Motor neuron (in vitro differentiated cells): ENCODE measurements around the gene TLK1. TPM values are rescaled to one million over a fixed set of nuclear protein-coding genes. Genes with fewer than 3 reads are reported as not detected.

Experiments used
- ATAC-seq, 8 experiments: fragments of 200-7000 bp; cut with Tn5 transposase; replicated peaks in 6 of 8; 2 replicates each; pipeline ENCODE4 v1.8.0; 2021; ENCODE audit warnings: mild to moderate bottlenecking in 8 of 8, moderate library complexity in 8 of 8
- H3K27ac ChIP-seq, 2 donors: fragments of 250-450 bp; sonication (Bioruptor Pico); 2 replicates each; pipeline ENCODE4 v1.9.0; 2021; ENCODE audit warnings: antibody characterized with exemption in 2 of 2, mild to moderate bottlenecking in 2 of 2, moderate library complexity in 1 of 2
- H3K4me1 ChIP-seq, 2 donors: fragments of 250-450 bp; sonication (Bioruptor Pico); replicated peaks in 1 of 2; 2 replicates each; pipeline ENCODE4 v1.6.1; 2021; ENCODE audit warnings: antibody characterized with exemption in 2 of 2, mild to moderate bottlenecking in 2 of 2, moderate library complexity in 1 of 2
- H3K4me3 ChIP-seq, 5 donors: fragments of 250-450 bp; sonication (Bioruptor Pico); 2 replicates each; pipeline ENCODE4 v1.9.0; 2021; ENCODE audit warnings: antibody characterized with exemption in 5 of 5, mild to moderate bottlenecking in 5 of 5, moderate library complexity in 4 of 5
- WGBS, 10 experiments: fragments of 450-650 bp; shearing (Covaris generic); methylation state at CpG; one replicate each; pipeline ENCODE4 v1.0.0; 2022; 5-methylcytosine and 5-hydroxymethylcytosine counted together
- in situ Hi-C, 9 experiments: fragments of 400-800 bp; cut with MboI; loops; one replicate each; pipeline ENCODE4 v1.15.0; 2021; ENCODE audit warnings: low sequenced_read_pairs in 9 of 9, low pct_unique_long_range_greater_than_20kb in 2 of 9; ENCODE audit not compliant: unreplicated experiment in 9 of 9
- total RNA-seq, 8 experiments: library from RNA; unstranded; fragments of 300-600 nt; gene quantifications; 2 replicates each; pipeline versions ENCODE4 v1.2.3 to v1.2.4, GENCODE V29; 2022

The TLK1 gene
- 10 to 100 TPM; 12.5 to 46.7 (median 22.6) TPM for total RNA-seq

DNA sequence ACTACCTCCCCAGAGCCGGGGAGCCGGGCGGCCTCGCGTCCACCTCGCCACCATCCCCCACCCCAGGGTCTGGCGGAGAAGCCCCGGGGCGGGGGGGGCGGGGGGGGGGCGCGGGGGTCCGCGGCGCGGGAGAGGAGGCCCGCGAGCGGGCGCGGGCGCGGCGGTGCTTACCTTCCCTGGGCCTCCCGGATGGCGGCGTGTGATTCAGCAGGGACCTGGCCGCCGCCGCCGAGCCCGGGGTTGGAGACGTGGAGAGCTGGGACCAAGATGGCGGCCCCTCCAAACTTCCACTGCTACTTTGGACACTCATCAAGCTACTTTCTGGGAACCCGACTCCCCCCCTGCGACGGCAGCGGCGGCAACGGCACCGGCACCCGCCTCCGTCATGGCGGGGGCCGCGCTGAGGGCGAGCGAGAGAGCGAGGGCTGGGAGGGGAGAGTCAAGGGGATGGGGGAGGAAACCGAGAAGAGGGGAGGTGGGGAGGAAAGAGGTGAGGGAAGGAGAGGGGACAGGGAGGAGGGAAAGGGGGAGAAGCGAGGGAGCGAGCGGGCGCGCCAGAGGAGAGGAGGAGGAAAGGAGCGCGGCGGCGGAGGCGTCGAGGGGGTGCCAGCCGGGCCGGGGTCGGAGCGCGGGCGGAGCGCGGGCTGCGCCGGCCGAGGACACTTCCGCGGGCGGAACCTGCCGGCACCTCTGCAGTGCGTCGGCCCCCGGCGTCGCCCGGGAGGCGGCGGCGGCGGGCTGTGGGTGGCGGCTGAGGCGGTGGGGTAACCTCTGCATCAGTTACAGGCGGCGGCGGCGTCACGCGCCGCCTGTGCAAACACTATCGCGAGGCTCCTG lies at the start of gene TLK1:
TSS of gene TLK1 (minus strand) at position 775 of the 837 bp plus-strand sequence. CDS start at position 310, 465 bp downstream.
- peak; percentile 60 to 83 (median 73) for ATAC-seq
- Histone ChIP-seq H3K4me1 (peaks cover 3 to 6% of the 10 kb centered on the region in 2 donors), H3K27ac (peak within 1 kb of the TSS; percentile 93 to 97), H3K4me3 (peak within 1 kb of the TSS; percentile 76 to 95 (median 92))
- in situ Hi-C loops: no loop called here
- no CpG with 5 or more reads among the region's 97 CpGs for WGBS, 10 experiments

DNA sequence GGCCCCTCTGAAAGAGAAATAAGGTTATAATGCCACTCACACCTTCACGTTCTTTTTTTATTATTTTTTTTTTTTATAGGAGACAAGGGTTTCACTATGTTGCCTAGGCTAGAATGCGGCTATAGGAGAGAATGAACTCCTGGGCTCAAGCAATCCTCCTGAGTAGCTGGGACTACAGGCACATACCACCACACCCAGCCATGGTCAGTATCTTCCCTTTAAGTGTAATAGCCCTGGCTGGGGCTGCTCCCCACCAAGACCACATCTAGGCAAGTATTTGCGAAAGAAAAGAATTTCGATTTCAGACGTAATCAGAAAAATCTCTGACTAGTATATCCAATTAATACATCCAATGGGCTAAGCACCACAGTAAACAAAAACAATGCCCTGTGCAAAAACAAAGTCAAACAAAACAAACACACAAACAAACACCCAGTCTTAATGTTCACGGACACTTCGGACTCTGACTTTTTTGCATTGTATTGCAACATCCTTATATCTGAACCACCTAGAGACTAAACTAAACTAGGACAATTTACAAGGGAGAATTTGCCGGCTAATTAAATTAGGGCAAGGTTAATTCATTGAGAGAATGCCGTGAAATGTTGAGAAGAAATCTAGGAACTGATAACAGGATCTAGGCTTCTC lies 49.6 kb upstream of the TLK1 start:
- in situ Hi-C loops: no loop called here
- H3K4me1 ChIP-seq: no peaks in the 10 kb centered on the region
- no peak overlapping the region for H3K4me3 ChIP-seq
- no peak overlapping the region for H3K27ac ChIP-seq
- WGBS, 10 experiments: 59 to 95% (median 83%) methylated on average over 2 to 9 of the region's 9 CpGs
- ATAC-seq: no peak

DNA sequence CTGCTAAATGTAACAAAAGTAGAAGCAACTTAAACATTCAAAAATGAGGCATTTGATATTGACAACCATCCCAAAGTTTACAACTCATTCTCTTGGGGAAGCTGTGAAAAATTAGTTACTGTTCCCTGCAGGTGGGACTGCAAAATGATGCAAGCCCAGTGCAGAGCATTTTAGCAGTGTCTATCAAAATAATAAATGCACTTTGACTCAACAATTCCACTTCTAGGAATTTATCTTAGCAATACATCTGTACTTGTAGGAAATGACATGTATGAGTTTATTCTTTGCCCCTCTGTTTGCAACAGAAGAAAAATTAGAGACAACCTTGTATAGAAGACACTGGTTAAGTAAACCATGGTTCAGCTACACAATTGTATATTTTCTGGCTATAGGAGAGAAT lies 48.0 kb upstream of the TLK1 start:
- Histone ChIP-seq H3K4me3 (no peak overlapping the region), H3K4me1 (no peaks in the 10 kb centered on the region), H3K27ac (no peak overlapping the region)
- in situ Hi-C loops: no loop called here
- ATAC-seq: no peak

DNA sequence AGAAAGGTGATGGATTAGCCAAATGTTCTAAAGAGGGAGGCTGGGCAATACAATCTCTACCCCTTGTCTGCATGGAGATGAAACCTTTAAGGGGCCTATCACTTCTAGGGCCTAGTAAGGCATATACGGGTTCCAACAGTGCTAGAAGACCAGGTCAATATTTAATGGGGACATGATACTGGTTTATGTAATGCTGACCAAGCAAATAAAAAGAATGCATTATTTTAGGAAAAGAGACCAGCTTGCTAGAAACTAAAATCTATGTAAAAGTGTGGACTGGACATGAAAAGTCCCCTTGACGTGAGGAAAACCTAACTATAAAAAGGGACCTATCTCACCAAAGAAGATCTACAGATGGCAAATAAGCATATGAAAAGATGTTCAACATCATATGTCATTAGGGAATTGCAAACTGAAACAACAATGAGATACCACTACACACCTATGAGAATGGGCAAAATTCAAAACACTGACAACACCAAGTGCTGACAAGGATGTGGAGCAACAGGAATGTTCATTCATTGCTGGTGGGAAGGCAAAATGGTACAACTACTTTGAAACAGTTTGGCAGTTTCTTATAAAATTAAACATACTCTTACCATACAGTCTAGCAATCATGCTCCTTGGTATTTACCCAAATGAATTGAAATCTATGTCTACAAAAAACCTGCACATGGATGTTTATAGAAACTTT lies 45.9 kb upstream of the TLK1 start:
- ATAC-seq: no peak
- 46 to 100% (median 93%) methylated on average over 1 to 2 of the region's 2 CpGs; no CpG with 5 or more reads in 1 of the 10 experiments for WGBS, 10 experiments
- H3K27ac ChIP-seq: no peak overlapping the region
- H3K4me1 ChIP-seq: no peaks in the 10 kb centered on the region
- in situ Hi-C loops: no loop called here
- H3K4me3 ChIP-seq: no peak overlapping the region

DNA sequence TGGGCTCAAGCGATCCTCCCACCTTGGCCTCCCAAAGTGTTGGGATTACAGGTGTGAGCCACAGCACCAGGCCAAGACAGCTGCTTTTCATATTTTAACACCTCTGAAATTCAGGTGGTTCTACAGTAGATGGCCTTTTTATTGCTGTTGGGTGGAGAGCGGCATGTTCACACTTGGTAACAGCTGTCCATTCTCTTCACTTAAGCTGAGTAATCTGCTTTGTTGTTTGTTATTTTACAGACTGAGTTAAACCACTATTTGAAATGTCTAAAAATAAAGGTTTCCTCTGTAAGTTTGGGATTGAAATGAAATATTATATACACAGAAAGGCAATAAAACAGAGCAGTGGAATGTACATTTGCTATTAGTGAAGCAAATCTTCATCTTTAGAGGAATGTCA lies 44.9 kb upstream of the TLK1 start:
- in situ Hi-C loops: no loop called here
- H3K4me1 ChIP-seq: no peaks in the 10 kb centered on the region
- ATAC-seq: no peak
- H3K27ac ChIP-seq: no peak overlapping the region
- no peak overlapping the region for H3K4me3 ChIP-seq
- 88 to 100% (median 92%) methylated on average over 1 to 2 of the region's 2 CpGs; no CpG with 5 or more reads in 5 of the 10 experiments for WGBS, 10 experiments

DNA sequence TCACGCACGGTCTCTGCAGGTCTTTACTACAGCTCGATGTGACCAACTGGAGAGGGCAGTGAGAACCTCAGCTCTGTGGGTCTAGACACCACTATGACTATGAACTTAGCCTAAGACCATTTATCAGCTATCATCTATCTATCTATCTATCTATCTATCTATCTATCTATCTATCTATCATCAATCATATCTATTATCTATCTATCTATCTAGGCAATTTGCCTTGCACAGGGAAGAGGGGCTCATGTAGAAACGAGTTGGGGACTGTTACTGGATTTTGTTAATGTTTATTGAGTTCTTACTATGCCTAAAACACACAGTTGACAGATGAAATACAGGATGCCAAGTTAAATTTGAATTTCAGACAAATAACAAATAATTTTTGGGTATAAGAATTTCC lies 41.1 kb upstream of the TLK1 start:
- in situ Hi-C loops: no loop called here
- 71 to 100% (median 100%) methylated on average over 2 to 4 of the region's 4 CpGs; no CpG with 5 or more reads in 2 of the 10 experiments for WGBS, 10 experiments

DNA sequence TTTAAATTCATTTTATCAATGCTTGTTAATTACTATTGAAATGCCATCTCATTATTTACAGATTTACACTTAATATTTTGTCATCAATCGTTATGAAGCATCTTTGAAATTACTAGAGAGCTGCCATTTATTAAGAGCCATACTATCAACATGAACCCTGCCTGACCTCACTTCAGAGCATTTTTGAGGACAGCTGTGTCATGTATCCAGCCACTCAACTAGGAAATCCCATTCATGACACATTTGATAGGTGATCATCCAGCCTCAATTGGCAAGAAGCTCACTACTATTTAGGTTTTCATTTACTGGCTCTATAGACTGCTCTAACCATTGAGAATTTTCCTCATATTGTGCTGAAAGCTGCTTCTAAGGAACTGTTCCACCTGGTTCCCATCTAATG lies 40.6 kb upstream of the TLK1 start:
- no peak overlapping the region for H3K4me3 ChIP-seq
- no peak for ATAC-seq
- 14 to 86% (median 80%) methylated on average over 1 of the region's 1 CpG; no CpG with 5 or more reads in 5 of the 10 experiments for WGBS, 10 experiments
- no peak overlapping the region for H3K27ac ChIP-seq
- in situ Hi-C loops: no loop called here
- H3K4me1 ChIP-seq: no peaks in the 10 kb centered on the region

More for the DNA sequence above, 41.1 kb upstream of the TLK1 start:
- Histone ChIP-seq H3K4me1 (no peaks in the 10 kb centered on the region), H3K27ac (no peak overlapping the region), H3K4me3 (no peak overlapping the region)
- ATAC-seq: no peak

DNA sequence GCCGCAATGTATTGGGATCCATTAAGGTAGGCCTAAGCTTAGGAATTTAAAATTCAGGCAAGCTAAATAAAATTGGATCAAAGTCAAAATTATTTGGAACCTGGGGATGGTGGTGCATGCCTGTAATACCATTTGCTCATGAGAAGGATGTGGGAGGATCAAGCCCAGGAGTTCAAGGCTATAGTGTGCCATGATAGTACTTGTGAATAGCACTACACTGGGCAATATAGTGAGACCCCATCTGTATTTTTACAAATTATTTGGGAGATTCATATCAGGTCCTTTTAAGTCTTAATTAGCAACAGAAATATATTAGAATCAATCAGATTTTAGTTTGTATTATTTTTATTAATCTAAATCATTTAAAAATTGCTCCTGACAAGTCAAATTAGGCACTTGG lies 39.8 kb upstream of the TLK1 start:
- Histone ChIP-seq H3K4me3 (no peak overlapping the region), H3K4me1 (no peaks in the 10 kb centered on the region), H3K27ac (no peak overlapping the region)
- in situ Hi-C loops: no loop called here
- ATAC-seq: no peak
- WGBS, 10 experiments: 100% methylated on average over 1 of the region's 1 CpG; no CpG with 5 or more reads in 3 of the 10 experiments

DNA sequence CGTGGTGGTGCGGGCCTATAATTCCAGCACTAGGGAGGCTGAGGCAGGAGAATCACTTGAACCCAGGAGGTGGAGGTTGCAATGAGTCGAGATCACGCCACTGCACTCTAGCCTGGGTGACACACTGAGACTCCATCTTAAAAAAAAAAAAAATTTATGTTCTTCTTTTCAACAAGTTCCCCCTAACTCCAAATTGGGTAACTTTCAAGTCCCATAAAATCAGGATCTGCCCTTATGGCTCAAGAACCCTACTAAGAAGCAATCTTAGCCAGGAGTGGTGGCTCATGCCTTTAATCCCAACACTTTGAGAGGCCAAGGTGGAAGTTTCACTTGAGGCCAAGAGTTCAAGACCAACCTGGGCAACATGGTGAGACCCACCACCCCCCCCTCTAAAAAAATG lies 30.3 kb upstream of the TLK1 start:
- Histone ChIP-seq H3K27ac (no peak overlapping the region), H3K4me1 (no peaks in the 10 kb centered on the region), H3K4me3 (no peak overlapping the region)
- in situ Hi-C loops: no loop called here
- ATAC-seq: no peak
- 40 to 100% (median 95%) methylated on average over 2 to 4 of the region's 4 CpGs; no CpG with 5 or more reads in 5 of the 10 experiments for WGBS, 10 experiments

DNA sequence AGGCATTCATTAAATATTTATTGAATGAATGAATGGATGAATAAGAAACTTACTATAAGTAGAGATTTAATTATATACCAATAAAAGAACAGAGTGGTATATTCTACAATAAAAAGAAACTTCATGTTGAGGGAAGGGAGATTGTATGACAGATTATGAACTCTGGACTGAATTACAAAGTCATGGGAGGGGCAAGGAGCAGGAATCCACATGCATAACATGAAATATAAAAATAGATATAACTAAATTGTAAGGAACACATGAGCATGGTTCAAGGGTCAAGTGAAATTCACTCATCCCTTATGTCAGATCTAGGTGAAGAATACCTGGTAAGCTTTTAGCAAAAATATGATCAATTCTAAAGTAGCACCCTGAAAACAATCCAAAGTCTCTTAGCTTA lies 27.1 kb upstream of the TLK1 start:
- ATAC-seq: peak in 1 of 8 experiments; percentile 28
- in situ Hi-C loops: no loop called here
- no peak overlapping the region for H3K27ac ChIP-seq
- no peak overlapping the region for H3K4me3 ChIP-seq
- no peaks in the 10 kb centered on the region for H3K4me1 ChIP-seq

DNA sequence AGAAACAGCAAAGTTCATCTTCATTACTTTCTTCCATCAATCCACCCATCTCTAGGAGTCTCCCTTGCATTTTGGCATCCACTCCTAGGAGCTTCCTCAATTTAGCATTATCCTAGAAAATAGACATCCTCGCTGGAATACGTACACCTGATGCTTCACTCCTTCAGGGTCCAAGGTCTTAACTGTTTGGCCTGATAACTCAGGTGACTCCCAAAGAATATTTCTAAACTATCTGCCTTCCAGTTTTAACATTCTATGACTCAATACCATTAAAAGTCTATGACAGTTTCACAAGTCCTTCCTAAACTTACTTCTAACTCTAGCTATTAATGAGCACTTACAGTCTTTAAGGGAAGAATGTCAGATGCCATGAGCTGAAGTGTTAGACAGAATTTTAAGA lies 26.5 kb upstream of the TLK1 start:
- Histone ChIP-seq H3K4me1 (no peaks in the 10 kb centered on the region), H3K4me3 (no peak overlapping the region), H3K27ac (no peak overlapping the region)
- in situ Hi-C loops: no loop called here
- ATAC-seq: no peak
- 60 to 100% (median 90%) methylated on average over 1 to 2 of the region's 2 CpGs; no CpG with 5 or more reads in 1 of the 10 experiments for WGBS, 10 experiments

DNA sequence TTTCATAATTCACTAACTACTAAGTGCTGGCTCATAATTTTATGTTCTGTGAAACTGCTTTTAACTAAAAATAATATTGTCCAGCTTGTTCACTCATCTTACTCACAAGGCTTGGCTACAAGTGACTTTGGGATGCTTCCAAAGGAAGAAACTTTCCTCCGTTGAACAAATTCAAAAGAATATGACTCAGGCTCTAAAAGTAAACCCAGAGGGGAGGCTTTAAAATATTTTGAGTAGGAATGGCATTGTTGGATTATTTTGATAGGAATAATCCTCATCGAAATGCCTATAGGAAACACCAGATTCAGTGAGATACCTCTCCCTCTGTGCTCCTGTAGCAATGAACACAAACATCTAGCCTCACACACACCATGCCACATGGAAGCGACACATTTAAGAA lies 25.2 kb upstream of the TLK1 start:
- in situ Hi-C loops: no loop called here
- H3K27ac ChIP-seq: no peak overlapping the region
- 0 to 100% (median 79%) methylated on average over 1 to 3 of the region's 3 CpGs; no CpG with 5 or more reads in 1 of the 10 experiments for WGBS, 10 experiments
- ATAC-seq: peak in 2 of 8 experiments; percentile 49 to 50
- no peaks in the 10 kb centered on the region for H3K4me1 ChIP-seq
- no peak overlapping the region for H3K4me3 ChIP-seq

DNA sequence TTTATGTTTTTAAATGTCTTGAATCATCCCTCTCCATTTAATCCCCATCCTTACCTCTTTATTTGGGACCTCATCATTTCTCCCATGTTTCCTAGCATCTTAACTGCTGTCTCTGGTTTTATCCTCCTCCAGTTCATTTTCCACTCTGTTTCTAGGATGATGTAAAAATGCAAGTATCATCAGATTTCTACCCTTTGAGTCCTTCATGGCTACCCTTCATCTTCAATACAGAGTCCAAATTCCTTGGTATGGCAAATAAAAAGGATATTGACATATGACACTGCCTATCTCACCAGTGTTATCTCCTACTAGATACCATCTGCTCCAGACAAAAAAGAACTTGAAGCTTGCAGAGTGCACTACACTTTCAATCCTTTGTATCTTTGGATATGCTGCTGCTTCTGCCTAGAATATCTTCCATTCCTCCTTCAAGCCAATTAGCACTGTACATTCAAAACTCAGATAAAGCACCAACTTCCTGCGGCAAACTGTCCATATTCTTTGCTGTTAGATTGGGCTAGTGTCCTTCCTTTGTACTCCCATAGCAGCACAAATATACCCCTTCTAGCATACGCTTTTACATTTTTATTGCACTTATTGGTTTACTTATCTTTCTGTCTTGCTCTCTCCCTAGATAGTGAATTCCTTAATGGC lies 24.6 kb upstream of the TLK1 start:
- Histone ChIP-seq H3K4me3 (no peak overlapping the region), H3K4me1 (no peaks in the 10 kb centered on the region), H3K27ac (no peak overlapping the region)
- WGBS, 10 experiments: 36 to 100% (median 100%) methylated on average over 1 to 2 of the region's 2 CpGs; no CpG with 5 or more reads in 1 of the 10 experiments
- ATAC-seq: no peak
- in situ Hi-C loops: no loop called here
